IMR-90 (cell line): ENCODE measurements around the gene RDH12. TPM values are rescaled to one million over a fixed set of nuclear protein-coding genes. Genes with fewer than 3 reads are reported as not detected.

ENCODE experiments used
- ATAC-seq: fragments of 200-7000 bp; cut with Tn5 transposase; 2 replicates; pipeline ENCODE4 v1.9.1; 2020; ENCODE audit warnings: low read depth, mild to moderate bottlenecking, moderate library complexity
- BruUV-seq: library from RNA; stranded (reverse); fragments of 400-500 nt; replicated peaks from 2 replicates; lab custom pipeline; 2021; lab: Mats Ljungman, UMichigan
- CTCF ChIA-PET: fragments of 300-600 bp; formaldehyde crosslinking; extraction: SDS; loops from one replicate; lab custom pipeline; 2021; ENCODE audit warnings: antibody characterized with exemption; lab: Yijun Ruan, JAX
- POLR2A ChIA-PET: fragments of 300-600 bp; sonication (Branson Sonifier 250); formaldehyde crosslinking; loops from one replicate; lab custom pipeline; 2022; ENCODE audit warnings: antibody characterized with exemption; ENCODE audit not compliant: unreplicated experiment; lab: Charles Lee
- DNase-seq: peaks from one replicate; pipeline ENCODE4 v3.0.0; 2013
- H2AFZ ChIP-seq: replicated peaks from 2 replicates; pipeline ENCODE3; 2013; ENCODE audit warnings: low read length, mild to moderate bottlenecking; ENCODE audit not compliant: poor library complexity
- H2AK5ac ChIP-seq: 2 replicates; pipeline ENCODE4 v1.6.1; 2013; ENCODE audit warnings: low read depth, low read length, inconsistent platforms
- H2AK9ac ChIP-seq: replicated peaks from 2 replicates; pipeline ENCODE3; 2013; ENCODE audit warnings: mild to moderate bottlenecking, low read depth, low read length, moderate library complexity; ENCODE audit not compliant: poor library complexity
- H2BK120ac ChIP-seq: 2 replicates; pipeline ENCODE4 v1.6.1; 2013; ENCODE audit warnings: low read depth, low read length, inconsistent platforms
- H2BK15ac ChIP-seq: 3 replicates; pipeline ENCODE4 v1.6.1; 2013; ENCODE audit warnings: low read depth, low read length, inconsistent platforms
- H2BK20ac ChIP-seq: 2 replicates; pipeline ENCODE4 v1.6.1; 2013; ENCODE audit warnings: low read depth, mild to moderate bottlenecking, inconsistent platforms, low read length, moderate library complexity
- H2BK5ac ChIP-seq: 2 replicates; pipeline ENCODE4 v1.6.1; 2013; ENCODE audit warnings: mild to moderate bottlenecking, low read depth, low read length, inconsistent platforms; ENCODE audit not compliant: poor library complexity, severe bottlenecking
- H3K14ac ChIP-seq: replicated peaks from 2 replicates; pipeline ENCODE4 v1.6.1; 2013; ENCODE audit warnings: low read depth, low read length, inconsistent platforms
- H3K18ac ChIP-seq: 2 replicates; pipeline ENCODE4 v1.6.1; 2013; ENCODE audit warnings: low read depth, low read length, control low read depth
- H3K23ac ChIP-seq: 2 replicates; pipeline ENCODE4 v1.6.1; 2013; ENCODE audit warnings: low read depth, low read length, inconsistent platforms
- H3K27ac ChIP-seq: 2 replicates; pipeline ENCODE4 v1.5.1; 2013; ENCODE audit warnings: mild to moderate bottlenecking, control low read depth, low read length; ENCODE audit not compliant: insufficient read depth
- H3K27me3 ChIP-seq: 2 replicates; pipeline ENCODE4 v1.6.1; 2013; ENCODE audit warnings: low read length; ENCODE audit not compliant: control insufficient read depth, insufficient read depth
- H3K36me3 ChIP-seq: 2 replicates; pipeline ENCODE4 v1.6.1; 2013; ENCODE audit warnings: low read length, mixed read lengths; ENCODE audit not compliant: control insufficient read depth, insufficient read depth
- H3K4ac ChIP-seq: 2 replicates; pipeline ENCODE4 v1.6.1; 2013; ENCODE audit warnings: low read depth, low read length, inconsistent platforms
- H3K4me1 ChIP-seq: 2 replicates; pipeline ENCODE4 v1.6.1; 2013; ENCODE audit warnings: low read length, mixed read lengths; ENCODE audit not compliant: control insufficient read depth, insufficient read depth
- H3K4me2 ChIP-seq: 2 replicates; pipeline ENCODE4 v1.6.1; 2013; ENCODE audit warnings: low read depth, mild to moderate bottlenecking, control low read depth, low read length, moderate library complexity
- H3K4me3 ChIP-seq: 2 replicates; pipeline ENCODE4 v1.5.1; 2013; ENCODE audit warnings: low read depth, mild to moderate bottlenecking, control low read depth, low read length, moderate library complexity; ENCODE audit not compliant: insufficient read depth
- H3K56ac ChIP-seq: 2 replicates; pipeline ENCODE4 v1.6.1; 2013; ENCODE audit warnings: low read length, inconsistent platforms; ENCODE audit not compliant: insufficient read depth; ENCODE audit errors: extremely low read depth
- H3K79me1 ChIP-seq, 2 experiments: 2 replicates each; pipeline ENCODE4 v1.6.1; 2013; ENCODE audit warnings: low read length in 2 of 2, inconsistent platforms in 1 of 2, low read depth in 1 of 2
- H3K9ac ChIP-seq: 2 replicates; pipeline ENCODE4 v1.6.1; 2013; ENCODE audit warnings: low read depth, low read length, control low read depth
- H3K9me1 ChIP-seq: 2 replicates; pipeline ENCODE4 v1.6.1; 2013; ENCODE audit warnings: low read length, inconsistent platforms; ENCODE audit not compliant: insufficient read depth
- H3K9me3 ChIP-seq: 2 replicates; pipeline ENCODE4 v1.6.1; 2013; ENCODE audit warnings: low read length; ENCODE audit not compliant: control insufficient read depth, insufficient read depth
- H4K20me1 ChIP-seq: 2 replicates; pipeline ENCODE4 v1.6.1; 2013; ENCODE audit warnings: low read length, inconsistent platforms; ENCODE audit not compliant: insufficient read depth
- H4K5ac ChIP-seq: 2 replicates; pipeline ENCODE4 v1.6.1; 2013; ENCODE audit warnings: mild to moderate bottlenecking, low read depth, low read length, control low read depth
- H4K8ac ChIP-seq, 2 experiments: 2 replicates each; pipeline ENCODE4 v1.6.1; 2013; ENCODE audit warnings: low read depth in 2 of 2, low read length in 2 of 2, control low read depth in 1 of 2, inconsistent platforms in 1 of 2
- H4K91ac ChIP-seq: 2 replicates; pipeline ENCODE4 v1.6.1; 2013; ENCODE audit warnings: low read depth, low read length, inconsistent platforms; ENCODE audit not compliant: insufficient read depth
- BHLHE40 ChIP-seq: fragments of 150-350 bp; IDR thresholded peaks from 2 replicates; pipeline ENCODE4 v1.6.1; 2016; ENCODE audit warnings: mild to moderate bottlenecking, low read depth, low read length
- CEBPB ChIP-seq: IDR thresholded peaks from 2 replicates; pipeline ENCODE4 v1.6.1; 2012; ENCODE audit warnings: low read depth, low read length, improper control_type of control experiment
- FOS ChIP-seq: fragments of 150-350 bp; IDR thresholded peaks from 2 replicates; pipeline ENCODE4 v1.6.1; 2016; ENCODE audit warnings: low read depth, low read length
- MAFK ChIP-seq: IDR thresholded peaks from 2 replicates; pipeline ENCODE4 v1.6.1; 2012; ENCODE audit warnings: low read depth, low read length, improper control_type of control experiment
- MAZ ChIP-seq: IDR thresholded peaks from 2 replicates; pipeline ENCODE4 v1.6.1; 2012; ENCODE audit warnings: low read depth, mild to moderate bottlenecking, low read length, improper control_type of control experiment, moderate library complexity, borderline replicate concordance
- MXI1 ChIP-seq: IDR thresholded peaks from 2 replicates; pipeline ENCODE4 v1.6.1; 2012; ENCODE audit warnings: low read depth, mild to moderate bottlenecking, low read length, moderate library complexity, borderline replicate concordance
- NFE2L2 ChIP-seq: fragments of 150-350 bp; IDR thresholded peaks from 2 replicates; pipeline ENCODE4 v1.6.1; 2016; ENCODE audit warnings: low read depth, mild to moderate bottlenecking, low read length
- POLR2A ChIP-seq: IDR thresholded peaks from 2 replicates; pipeline ENCODE4 v1.6.1; 2012; ENCODE audit warnings: mild to moderate bottlenecking, low read depth, low read length
- RAD21 ChIP-seq: IDR thresholded peaks from 2 replicates; pipeline ENCODE4 v1.6.1; 2012; ENCODE audit warnings: low read length, improper control_type of control experiment
- RCOR1 ChIP-seq: IDR thresholded peaks from 2 replicates; pipeline ENCODE4 v1.6.1; 2012; ENCODE audit warnings: mild to moderate bottlenecking, low read length, improper control_type of control experiment; ENCODE audit not compliant: insufficient replicate concordance
- RFX5 ChIP-seq: IDR thresholded peaks from 2 replicates; pipeline ENCODE4 v1.8.0; 2012; ENCODE audit warnings: low read depth, mild to moderate bottlenecking, low read length, moderate library complexity
- SMC3 ChIP-seq: fragments of 150-350 bp; IDR thresholded peaks from 2 replicates; pipeline ENCODE4 v1.6.1; 2016; ENCODE audit warnings: low read depth, mild to moderate bottlenecking, antibody characterized with exemption, low read length, moderate library complexity
- WGBS, 2 experiments: methylation state at CpG; one replicate each; pipeline versions ENCODE4 v1.1.5 to v1.1.7; 2013; ENCODE audit warnings: missing lambda C conversion rate in 2 of 2; ENCODE audit not compliant: insufficient read length in 1 of 2; ENCODE audit errors: extremely low coverage in 2 of 2; 5-methylcytosine and 5-hydroxymethylcytosine counted together
- dilution Hi-C: fragments of 300-500 bp; cut with HindIII; formaldehyde crosslinking; loops from one replicate; pipeline ENCODE4 v1.14.3; 2018; ENCODE audit warnings: low sequenced_read_pairs; ENCODE audit not compliant: unreplicated experiment
- in situ Hi-C: fragments of 300-500 bp; cut with MboI; formaldehyde crosslinking; loops from 3 replicates; pipeline ENCODE4 v1.14.3; 2019; ENCODE audit warnings: low sequenced_read_pairs, inconsistent platforms, mixed read lengths
- intact Hi-C: fragments of 100-400 bp; cut with micrococcal nuclease; formaldehyde crosslinking; loops from 2 replicates; pipeline ENCODE4 v1.10.0; 2022
- polyA plus RNA-seq, 3 experiments: library from polyadenylated mRNA; depleted of rRNA; stranded (reverse); fragments of >200 nt; gene quantifications; 2 replicates each; pipeline ENCODE4 v1.2.3, GENCODE V29; 2012; ENCODE audit warnings: low replicate concordance in 1 of 3
- total RNA-seq: library from RNA; depleted of rRNA; stranded (reverse); fragments of >200 nt; gene quantifications from 2 replicates; pipeline ENCODE4 v1.2.3, GENCODE V29; 2012
- TF ChIP-seq, protein P1 (sequence below): fragments of 150-350 bp; IDR thresholded peaks from 2 replicates; pipeline ENCODE4 v1.6.1; 2017; ENCODE audit warnings: mild to moderate bottlenecking, antibody characterized with exemption, low read length, low read depth
- TF ChIP-seq, protein P2 (sequence below): conservative IDR thresholded peaks from 2 replicates; pipeline ENCODE4 v1.5.1; 2012; ENCODE audit warnings: mild to moderate bottlenecking, low read depth, low read length, improper control_type of control experiment
- TF ChIP-seq, protein P3 (sequence below): fragments of 150-350 bp; IDR thresholded peaks from 2 replicates; pipeline ENCODE4 v1.6.1; 2016; ENCODE audit warnings: low read depth, mild to moderate bottlenecking, low read length, moderate library complexity, borderline replicate concordance

Gene RDH12
- total and polyA plus RNA-seq, 2 of the 4 experiments (the other 2 are of a cell fraction), result not detected

GRCh38 chr14:67756496-67756895, 54.8 kb downstream of the RDH12 start:
- Histone ChIP-seq H2BK5ac (no peak overlapping the region), H3K79me1 (no peaks in the 10 kb centered on the region), H3K9me3 (no peaks in the 10 kb centered on the region), H3K4me2 (no peak overlapping the region), H4K91ac (no peak overlapping the region), H3K9ac (no peak overlapping the region), H2BK120ac (no peak overlapping the region), H2AK9ac (no peak overlapping the region), H3K14ac (no peak overlapping the region), H3K9me1 (peaks cover 5% of the 10 kb centered on the region; the same call in 1 of the 2 replicates), H3K23ac (no peak overlapping the region), H3K27me3 (no peaks in the 10 kb centered on the region), H2BK15ac (no peak overlapping the region), H3K27ac (no peak overlapping the region), H3K18ac (no peak overlapping the region), H2AFZ (no peak overlapping the region), H2BK20ac (no peak overlapping the region), H4K8ac (no peak overlapping the region), H3K36me3 (peaks cover 39% of the 10 kb centered on the region), H3K4me3 (no peak overlapping the region), H2AK5ac (no peak overlapping the region), H4K20me1 (no peaks in the 10 kb centered on the region), H4K5ac (no peak overlapping the region), H3K4me1 (no peaks in the 10 kb centered on the region), H3K56ac (no peak overlapping the region), H3K4ac (no peak overlapping the region)
- no peak for ATAC-seq
- in situ Hi-C loops (no loop called here), dilution Hi-C loops (no loop called here), intact Hi-C loops (no loop called here)
- DNase-seq, result no peak
- no TSS peak for BruUV-seq
- no CpG with 5 or more reads among the region's 1 CpG for WGBS, 2 experiments
- ChIA-PET POLR2A (no interaction called here), CTCF (no interaction called here)
- TF ChIP-seq SMC3 (no peak), MXI1 (no peak), BHLHE40 (no peak), CEBPB (no peak), NFE2L2 (no peak), RCOR1 (no peak), RAD21 (no peak), POLR2A (no peak), RFX5 (no peak), MAZ (no peak), MAFK (no peak), FOS (no peak)
- TF ChIP-seq, protein P1, sequence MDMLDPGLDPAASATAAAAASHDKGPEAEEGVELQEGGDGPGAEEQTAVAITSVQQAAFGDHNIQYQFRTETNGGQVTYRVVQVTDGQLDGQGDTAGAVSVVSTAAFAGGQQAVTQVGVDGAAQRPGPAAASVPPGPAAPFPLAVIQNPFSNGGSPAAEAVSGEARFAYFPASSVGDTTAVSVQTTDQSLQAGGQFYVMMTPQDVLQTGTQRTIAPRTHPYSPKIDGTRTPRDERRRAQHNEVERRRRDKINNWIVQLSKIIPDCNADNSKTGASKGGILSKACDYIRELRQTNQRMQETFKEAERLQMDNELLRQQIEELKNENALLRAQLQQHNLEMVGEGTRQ, result no peak
- TF ChIP-seq, protein P2, sequence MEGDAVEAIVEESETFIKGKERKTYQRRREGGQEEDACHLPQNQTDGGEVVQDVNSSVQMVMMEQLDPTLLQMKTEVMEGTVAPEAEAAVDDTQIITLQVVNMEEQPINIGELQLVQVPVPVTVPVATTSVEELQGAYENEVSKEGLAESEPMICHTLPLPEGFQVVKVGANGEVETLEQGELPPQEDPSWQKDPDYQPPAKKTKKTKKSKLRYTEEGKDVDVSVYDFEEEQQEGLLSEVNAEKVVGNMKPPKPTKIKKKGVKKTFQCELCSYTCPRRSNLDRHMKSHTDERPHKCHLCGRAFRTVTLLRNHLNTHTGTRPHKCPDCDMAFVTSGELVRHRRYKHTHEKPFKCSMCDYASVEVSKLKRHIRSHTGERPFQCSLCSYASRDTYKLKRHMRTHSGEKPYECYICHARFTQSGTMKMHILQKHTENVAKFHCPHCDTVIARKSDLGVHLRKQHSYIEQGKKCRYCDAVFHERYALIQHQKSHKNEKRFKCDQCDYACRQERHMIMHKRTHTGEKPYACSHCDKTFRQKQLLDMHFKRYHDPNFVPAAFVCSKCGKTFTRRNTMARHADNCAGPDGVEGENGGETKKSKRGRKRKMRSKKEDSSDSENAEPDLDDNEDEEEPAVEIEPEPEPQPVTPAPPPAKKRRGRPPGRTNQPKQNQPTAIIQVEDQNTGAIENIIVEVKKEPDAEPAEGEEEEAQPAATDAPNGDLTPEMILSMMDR, result no peak
- TF ChIP-seq, protein P3, sequence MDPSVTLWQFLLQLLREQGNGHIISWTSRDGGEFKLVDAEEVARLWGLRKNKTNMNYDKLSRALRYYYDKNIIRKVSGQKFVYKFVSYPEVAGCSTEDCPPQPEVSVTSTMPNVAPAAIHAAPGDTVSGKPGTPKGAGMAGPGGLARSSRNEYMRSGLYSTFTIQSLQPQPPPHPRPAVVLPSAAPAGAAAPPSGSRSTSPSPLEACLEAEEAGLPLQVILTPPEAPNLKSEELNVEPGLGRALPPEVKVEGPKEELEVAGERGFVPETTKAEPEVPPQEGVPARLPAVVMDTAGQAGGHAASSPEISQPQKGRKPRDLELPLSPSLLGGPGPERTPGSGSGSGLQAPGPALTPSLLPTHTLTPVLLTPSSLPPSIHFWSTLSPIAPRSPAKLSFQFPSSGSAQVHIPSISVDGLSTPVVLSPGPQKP, result no peak
